ENCODE data around the gene LRRC14B.

The LRRC14B gene

DNA sequence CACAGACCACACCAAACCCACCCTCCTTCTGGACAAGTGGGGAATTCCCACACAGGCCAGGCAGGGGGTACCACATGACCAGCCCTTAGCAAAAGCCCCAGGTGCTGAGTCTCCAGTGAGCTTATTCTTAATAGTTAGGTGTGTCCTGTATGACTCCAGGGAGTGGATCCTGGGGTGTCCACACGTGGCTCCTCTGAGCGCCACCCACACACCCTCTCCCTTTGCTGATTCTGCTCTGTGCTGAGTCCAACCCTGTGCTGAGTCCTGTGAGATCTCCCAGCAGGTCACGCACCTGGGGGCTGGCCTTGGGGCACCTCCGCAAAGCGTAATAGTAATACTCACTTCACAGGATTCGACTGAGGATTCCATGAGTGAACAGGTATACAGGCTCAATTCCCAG, 12.7 kb downstream of the LRRC14B start:
- TF ChIP-seq, protein P1, sequence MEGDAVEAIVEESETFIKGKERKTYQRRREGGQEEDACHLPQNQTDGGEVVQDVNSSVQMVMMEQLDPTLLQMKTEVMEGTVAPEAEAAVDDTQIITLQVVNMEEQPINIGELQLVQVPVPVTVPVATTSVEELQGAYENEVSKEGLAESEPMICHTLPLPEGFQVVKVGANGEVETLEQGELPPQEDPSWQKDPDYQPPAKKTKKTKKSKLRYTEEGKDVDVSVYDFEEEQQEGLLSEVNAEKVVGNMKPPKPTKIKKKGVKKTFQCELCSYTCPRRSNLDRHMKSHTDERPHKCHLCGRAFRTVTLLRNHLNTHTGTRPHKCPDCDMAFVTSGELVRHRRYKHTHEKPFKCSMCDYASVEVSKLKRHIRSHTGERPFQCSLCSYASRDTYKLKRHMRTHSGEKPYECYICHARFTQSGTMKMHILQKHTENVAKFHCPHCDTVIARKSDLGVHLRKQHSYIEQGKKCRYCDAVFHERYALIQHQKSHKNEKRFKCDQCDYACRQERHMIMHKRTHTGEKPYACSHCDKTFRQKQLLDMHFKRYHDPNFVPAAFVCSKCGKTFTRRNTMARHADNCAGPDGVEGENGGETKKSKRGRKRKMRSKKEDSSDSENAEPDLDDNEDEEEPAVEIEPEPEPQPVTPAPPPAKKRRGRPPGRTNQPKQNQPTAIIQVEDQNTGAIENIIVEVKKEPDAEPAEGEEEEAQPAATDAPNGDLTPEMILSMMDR (IDR thresholded peaks at IDR 0.05; ENCODE audit: borderline replicate concordance, insufficient read depth, low read depth, low read length): no peak
- no peak overlapping the region for H3K4me3 ChIP-seq (ENCODE audit: low read depth, low read length)

DNA sequence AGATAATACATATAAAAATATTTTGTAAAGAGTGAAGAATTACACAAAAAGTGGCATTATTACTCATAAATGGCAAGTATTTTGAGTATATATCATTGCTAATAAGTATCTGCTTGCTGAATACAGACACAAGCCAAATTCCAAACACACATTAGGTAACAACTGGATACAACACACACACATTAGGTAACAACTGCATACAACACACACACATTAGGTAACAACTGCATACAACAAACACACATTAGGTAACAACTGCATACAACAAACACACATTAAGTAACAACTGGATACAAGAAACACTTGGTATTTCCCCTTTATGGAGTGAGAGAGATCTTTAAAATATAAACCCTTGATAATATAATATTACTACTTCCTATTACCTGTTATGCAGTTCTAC, 13.2 kb downstream of the LRRC14B start:
- TF ChIP-seq, protein P1 (IDR thresholded peaks at IDR 0.05; ENCODE audit: borderline replicate concordance, insufficient read depth, low read depth, low read length): no peak
- H3K4me3 ChIP-seq (ENCODE audit: low read depth, low read length): no peak overlapping the region

- no peak overlapping the region for H3K4me3 ChIP-seq (ENCODE audit: low read depth, low read length)
Observed at GRCh38 chr5:204966-205670, 13.8 kb downstream of the LRRC14B start.

GRCh38 chr5:206406-206805, 15.1 kb downstream of the LRRC14B start:
- TF ChIP-seq, protein P1 (IDR thresholded peaks at IDR 0.05; ENCODE audit: borderline replicate concordance, insufficient read depth, low read depth, low read length): no peak
- no peak overlapping the region for H3K4me3 ChIP-seq (ENCODE audit: low read depth, low read length)

More at GRCh38 chr5:204966-205670, 13.8 kb downstream of the LRRC14B start:
- TF ChIP-seq, protein P1 (IDR thresholded peaks at IDR 0.05; ENCODE audit: borderline replicate concordance, insufficient read depth, low read depth, low read length): no peak

DNA sequence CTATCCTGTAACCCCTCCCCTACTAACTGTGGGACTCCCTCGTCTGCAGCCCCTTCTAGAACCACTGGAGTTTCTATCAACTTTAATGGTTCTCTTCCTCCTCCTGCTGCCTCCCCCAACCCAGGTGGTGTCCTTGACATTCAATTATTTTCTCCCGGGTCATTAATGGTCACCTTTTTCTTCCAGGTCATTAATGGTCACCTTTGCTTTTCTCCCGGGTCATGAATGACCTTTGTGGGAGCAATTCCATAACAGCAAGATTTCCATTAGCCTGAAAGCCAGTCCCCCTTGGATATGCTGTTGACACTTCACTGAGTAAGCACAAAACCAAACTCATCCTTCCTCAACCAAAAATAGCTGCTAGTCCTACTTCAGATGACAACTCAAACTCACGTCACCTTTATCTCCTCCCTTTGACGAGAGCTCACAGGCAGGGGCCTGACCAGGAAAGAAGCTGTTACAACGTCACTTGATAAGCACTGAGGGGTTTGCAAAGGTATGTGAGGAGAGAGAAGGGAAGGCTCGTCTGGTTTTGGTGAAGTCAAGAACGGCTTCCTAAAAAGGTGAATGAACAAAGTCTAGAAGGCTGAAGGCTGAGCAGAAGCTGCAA, 15.7 kb downstream of the LRRC14B start:
- TF ChIP-seq, protein P1 (IDR thresholded peaks at IDR 0.05; ENCODE audit: borderline replicate concordance, insufficient read depth, low read depth, low read length): no peak
- no peak overlapping the region for H3K4me3 ChIP-seq (ENCODE audit: low read depth, low read length)

DNA sequence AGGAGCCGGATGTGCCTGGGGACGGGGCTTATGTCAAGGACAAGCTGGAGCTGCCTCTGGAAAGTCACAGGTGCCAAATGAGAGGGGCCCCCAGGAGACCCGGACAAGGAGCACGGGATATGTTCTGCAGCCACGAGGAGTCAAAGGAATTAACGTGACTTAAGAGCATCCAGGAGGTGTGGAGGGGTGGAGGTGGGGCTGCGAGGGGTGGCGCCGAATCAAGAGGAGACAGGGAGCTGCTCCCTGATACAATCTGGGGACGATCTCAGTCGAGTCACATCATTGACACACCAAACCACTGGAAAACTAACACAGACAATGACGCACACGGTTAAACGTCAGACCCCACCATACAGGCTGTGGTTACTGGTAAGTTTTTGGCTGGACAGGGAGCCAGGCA, 16.3 kb downstream of the LRRC14B start:
- no peak overlapping the region for H3K4me3 ChIP-seq (ENCODE audit: low read depth, low read length)
- TF ChIP-seq, protein P1 (IDR thresholded peaks at IDR 0.05; ENCODE audit: borderline replicate concordance, insufficient read depth, low read depth, low read length): no peak
